RWPE2 (cell line): ENCODE data around the gene SBNO2.

Source experiments
- ATAC-seq: fragments of 200-7000 bp; cut with Tn5 transposase; 3 replicates; pipeline ENCODE4 v1.9.1; 2021; ENCODE audit warnings: low read depth
- DNase-seq: peaks from one replicate; pipeline ENCODE4 v3.0.0-alpha.2; 2020; ENCODE audit warnings: low spot score
- H3K27ac ChIP-seq: fragments of 450-650 bp; 2 replicates; pipeline ENCODE4 v1.5.1; 2017; ENCODE audit warnings: mild to moderate bottlenecking; ENCODE audit not compliant: poor library complexity, severe bottlenecking
- H3K27me3 ChIP-seq: fragments of 250-450 bp; sonication (Bioruptor Pico); 2 replicates; pipeline ENCODE4 v1.5.1; 2021; ENCODE audit warnings: mild to moderate bottlenecking, moderate library complexity; ENCODE audit not compliant: insufficient read depth, poor library complexity, severe bottlenecking
- H3K36me3 ChIP-seq: fragments of 250-450 bp; sonication (Bioruptor Pico); 2 replicates; pipeline ENCODE4 v1.5.1; 2020; ENCODE audit warnings: low read depth, mild to moderate bottlenecking, moderate library complexity
- H3K4me1 ChIP-seq: fragments of 250-450 bp; sonication (Bioruptor Pico); 2 replicates; pipeline ENCODE4 v1.5.1; 2021; ENCODE audit warnings: mild to moderate bottlenecking, moderate library complexity; ENCODE audit not compliant: insufficient read depth, poor library complexity, severe bottlenecking
- H3K4me3 ChIP-seq: fragments of 250-450 bp; sonication (Bioruptor Pico); 2 replicates; pipeline ENCODE4 v1.5.1; 2021; ENCODE audit warnings: mild to moderate bottlenecking, moderate library complexity; ENCODE audit not compliant: severe bottlenecking
- H3K9me3 ChIP-seq: fragments of 250-450 bp; sonication (Bioruptor Pico); 2 replicates; pipeline ENCODE4 v1.5.1; 2021; ENCODE audit warnings: mild to moderate bottlenecking, moderate library complexity; ENCODE audit not compliant: severe bottlenecking
- TF ChIP-seq, protein P1 (sequence below): fragments of 450-650 bp; IDR thresholded peaks from one replicate; pipeline ENCODE4 v1.5.1; 2017; ENCODE audit warnings: mild to moderate bottlenecking, moderate library complexity; ENCODE audit not compliant: poor library complexity, severe bottlenecking

Gene SBNO2

DNA sequence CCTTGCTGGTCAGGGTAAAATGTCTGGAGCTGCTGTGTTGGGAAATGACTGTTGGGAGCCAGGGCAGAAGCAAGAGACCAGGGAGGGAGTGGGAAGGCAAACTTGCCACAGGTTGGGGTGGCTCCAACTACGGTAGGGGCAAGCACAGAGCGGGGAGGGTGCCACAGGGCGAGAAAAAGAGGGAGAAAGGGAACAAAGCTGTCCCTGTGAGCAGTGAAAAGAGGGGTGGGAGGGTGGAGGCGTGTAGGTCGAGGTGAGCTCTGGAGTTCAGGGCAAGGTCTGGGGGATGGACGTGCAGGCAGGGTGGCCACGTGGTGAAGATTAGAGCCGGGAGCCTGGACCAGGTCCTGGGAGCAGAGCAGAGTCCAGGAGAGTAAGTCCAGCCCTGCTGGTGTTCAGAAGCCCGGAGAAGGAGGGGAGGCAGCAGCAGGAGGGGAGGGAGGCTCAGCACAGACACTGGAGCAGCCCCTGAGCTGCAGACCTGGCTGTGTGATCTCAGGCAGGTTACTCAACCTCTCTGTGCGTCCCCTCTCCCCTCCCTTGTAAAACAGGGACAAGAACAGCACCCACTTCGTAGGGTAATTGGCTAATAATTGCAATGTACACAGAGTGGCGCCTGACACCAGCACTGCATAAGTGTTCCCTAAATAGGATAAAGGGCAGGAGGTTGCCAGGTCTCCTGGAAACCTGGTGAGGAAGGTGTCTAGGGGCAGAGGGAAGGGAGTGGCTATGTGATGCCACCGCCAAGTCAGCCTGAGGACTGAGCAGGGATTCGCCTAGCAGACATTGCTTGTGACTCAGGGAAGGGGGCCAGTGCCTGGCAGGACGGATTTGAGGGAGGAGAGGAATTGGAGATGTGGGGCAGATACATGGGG, 75.7 kb downstream of the SBNO2 start:
- H3K9me3 ChIP-seq = no peaks in the 10 kb centered on the region
- H3K27me3 ChIP-seq = no peaks in the 10 kb centered on the region
- peaks cover 29% of the 10 kb centered on the region for H3K4me1 ChIP-seq
- TF ChIP-seq, protein P1, sequence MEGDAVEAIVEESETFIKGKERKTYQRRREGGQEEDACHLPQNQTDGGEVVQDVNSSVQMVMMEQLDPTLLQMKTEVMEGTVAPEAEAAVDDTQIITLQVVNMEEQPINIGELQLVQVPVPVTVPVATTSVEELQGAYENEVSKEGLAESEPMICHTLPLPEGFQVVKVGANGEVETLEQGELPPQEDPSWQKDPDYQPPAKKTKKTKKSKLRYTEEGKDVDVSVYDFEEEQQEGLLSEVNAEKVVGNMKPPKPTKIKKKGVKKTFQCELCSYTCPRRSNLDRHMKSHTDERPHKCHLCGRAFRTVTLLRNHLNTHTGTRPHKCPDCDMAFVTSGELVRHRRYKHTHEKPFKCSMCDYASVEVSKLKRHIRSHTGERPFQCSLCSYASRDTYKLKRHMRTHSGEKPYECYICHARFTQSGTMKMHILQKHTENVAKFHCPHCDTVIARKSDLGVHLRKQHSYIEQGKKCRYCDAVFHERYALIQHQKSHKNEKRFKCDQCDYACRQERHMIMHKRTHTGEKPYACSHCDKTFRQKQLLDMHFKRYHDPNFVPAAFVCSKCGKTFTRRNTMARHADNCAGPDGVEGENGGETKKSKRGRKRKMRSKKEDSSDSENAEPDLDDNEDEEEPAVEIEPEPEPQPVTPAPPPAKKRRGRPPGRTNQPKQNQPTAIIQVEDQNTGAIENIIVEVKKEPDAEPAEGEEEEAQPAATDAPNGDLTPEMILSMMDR = no peak
- DNase-seq (peak; percentile 75), ATAC-seq (peak; percentile 42)
- H3K27ac ChIP-seq = peak overlapping the region; percentile 62
- H3K4me3 ChIP-seq = no peak overlapping the region
- H3K36me3 ChIP-seq = peaks cover 4% of the 10 kb centered on the region

DNA sequence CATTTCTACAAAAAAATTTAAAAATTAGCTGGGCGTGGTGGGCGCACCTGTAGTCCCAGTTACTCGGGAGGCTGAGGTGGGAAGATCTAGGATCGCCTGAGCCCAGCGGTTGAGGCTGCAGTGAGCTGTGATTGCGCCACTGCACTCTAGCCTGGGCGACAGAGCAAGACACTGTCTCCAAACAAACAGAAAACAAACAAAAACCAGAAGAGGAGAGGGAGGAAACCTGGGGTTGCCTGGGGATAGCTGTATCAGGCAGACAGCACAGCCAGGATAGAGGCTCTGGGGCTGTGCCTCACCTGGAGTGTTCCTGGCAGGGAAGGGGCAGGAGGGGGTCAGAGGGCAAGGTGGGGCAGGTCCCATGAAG, 76.3 kb downstream of the SBNO2 start:
- no peak overlapping the region for H3K4me3 ChIP-seq
- H3K27ac ChIP-seq = peak overlapping the region; percentile 62
- no peaks in the 10 kb centered on the region for H3K9me3 ChIP-seq
- TF ChIP-seq, protein P1 = no peak
- DNase-seq = no peak
- no peak for ATAC-seq
- no peaks in the 10 kb centered on the region for H3K27me3 ChIP-seq
- H3K36me3 ChIP-seq = peaks cover 6% of the 10 kb centered on the region
- H3K4me1 ChIP-seq = peaks cover 23% of the 10 kb centered on the region

DNA sequence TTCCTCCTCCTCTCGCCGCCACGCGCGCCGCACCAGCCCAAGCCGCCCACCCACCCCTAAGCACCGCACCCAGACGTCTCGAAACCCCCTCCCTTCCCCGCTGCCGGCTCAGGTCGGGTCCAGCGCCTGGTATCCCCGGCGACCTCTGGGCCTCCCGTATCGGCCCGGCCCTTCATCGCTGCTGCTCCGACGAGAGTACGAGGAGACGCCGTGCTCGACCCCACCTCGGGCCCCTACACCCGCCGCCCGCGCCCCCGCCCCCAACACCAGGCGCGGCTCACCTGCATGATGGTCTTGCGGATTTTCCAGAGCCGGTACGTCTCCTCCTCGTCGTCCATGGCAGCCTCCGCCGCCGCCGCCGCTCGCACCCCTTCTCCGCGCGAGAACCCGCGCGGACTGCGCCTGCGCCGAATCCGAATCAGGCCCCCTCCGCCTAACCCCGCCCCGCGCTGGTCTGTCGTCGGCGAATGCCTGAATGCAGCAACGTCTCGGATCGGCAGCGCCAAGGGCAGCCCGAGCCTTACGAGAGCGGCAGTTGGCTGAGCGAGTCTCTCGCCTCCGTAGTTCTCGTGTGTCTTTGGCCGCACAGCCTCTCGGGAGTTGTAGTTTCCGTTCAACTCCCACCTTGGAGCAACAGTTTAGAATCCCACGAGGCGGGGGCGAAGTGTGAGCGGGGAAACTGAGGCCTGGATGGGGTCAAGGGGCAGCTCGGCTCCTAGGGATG, 78.9 kb downstream of the SBNO2 start, which contains the start of gene POLR2E:
TSS of gene POLR2E (minus strand) at position 398 of the 724 bp plus-strand sequence. CDS start at position 338, 60 bp downstream.
- TF ChIP-seq, protein P1 = no peak
- H3K27ac ChIP-seq = peak within 1 kb of the TSS; percentile 51
- DNase-seq (peak; percentile 95), ATAC-seq (peak; percentile 93)
- H3K27me3 ChIP-seq = no peaks in the 10 kb centered on the region
- peaks cover 24% of the 10 kb centered on the region for H3K36me3 ChIP-seq
- no peaks in the 10 kb centered on the region for H3K9me3 ChIP-seq
- peak within 1 kb of the TSS; percentile 67 for H3K4me3 ChIP-seq
- H3K4me1 ChIP-seq = peaks cover 9% of the 10 kb centered on the region

DNA sequence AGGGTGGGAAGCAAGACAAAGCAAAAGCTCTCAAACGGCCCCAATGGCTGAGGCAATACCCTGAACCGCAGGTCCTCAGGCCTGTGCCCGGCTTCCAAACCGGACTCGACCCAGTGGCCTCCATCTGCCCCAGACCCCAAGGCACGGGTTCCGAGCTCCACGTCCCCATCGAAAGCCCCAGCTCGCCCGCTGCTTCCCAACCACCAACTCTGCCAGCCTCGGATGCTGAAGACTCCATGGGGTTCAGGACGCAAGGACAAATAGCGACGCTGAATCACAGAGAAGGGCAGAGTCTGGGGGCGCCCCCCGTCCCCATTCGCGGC, 79.5 kb downstream of the SBNO2 start:
- ATAC-seq (no peak), DNase-seq (peak; percentile 47)
- Histone ChIP-seq H3K27ac (peak overlapping the region; percentile 51), H3K36me3 (peaks cover 24% of the 10 kb centered on the region), H3K4me3 (peak overlapping the region; percentile 67), H3K9me3 (no peaks in the 10 kb centered on the region), H3K27me3 (no peaks in the 10 kb centered on the region), H3K4me1 (peaks cover 9% of the 10 kb centered on the region)
- TF ChIP-seq, protein P1 = no peak
